Thyroid gland (tissue), 4 donors: ENCODE measurements around the gene SLC39A10. TPM values are rescaled to one million over a fixed set of nuclear protein-coding genes. Genes with fewer than 3 reads are reported as not detected.

Experiments used
- DNase-seq, 2 donors: peaks; one replicate each; pipeline ENCODE4 v3.0.0-alpha.2; 2019
- H3K27ac ChIP-seq, 3 donors: fragments of 200-600 bp; sonication (generic); 1 replicate in 2 of 3; 2 replicates in 1 of 3; pipeline ENCODE4 v1.5.1; 2016 to 2019; ENCODE audit warnings: mild to moderate bottlenecking in 1 of 3, moderate library complexity in 1 of 3
- H3K27me3 ChIP-seq: fragments of 200-600 bp; sonication (generic); one replicate; pipeline ENCODE4 v1.5.1; 2019
- H3K36me3 ChIP-seq, 2 donors: fragments of 200-600 bp; sonication (generic); one replicate each; pipeline ENCODE4 v1.5.1; 2016 to 2019
- H3K4me1 ChIP-seq, 2 donors: fragments of 200-600 bp; sonication (generic); one replicate each; pipeline ENCODE4 v1.5.1; 2017 to 2019
- H3K4me3 ChIP-seq, 3 donors: fragments of 200-600 bp; sonication (generic); replicated peaks in 1 of 3; 1 replicate in 2 of 3; 2 replicates in 1 of 3; pipeline ENCODE4 v1.5.1; 2016; ENCODE audit warnings: mild to moderate bottlenecking in 1 of 3
- H3K9me3 ChIP-seq: fragments of 200-600 bp; sonication (generic); one replicate; pipeline ENCODE4 v1.5.1; 2017
- POLR2A ChIP-seq, 2 donors: fragments of 450-650 bp; IDR thresholded peaks; one replicate each; pipeline ENCODE4 v1.6.1; 2017; ENCODE audit warnings: antibody characterized with exemption in 2 of 2, mild to moderate bottlenecking in 2 of 2, moderate library complexity in 1 of 2
- WGBS, 2 donors: methylation state at CpG; one replicate each; pipeline ENCODE4 v1.1.5; 2017; 5-methylcytosine and 5-hydroxymethylcytosine counted together
- intact Hi-C: fragments of 100-400 bp; cut with DNase I; formaldehyde crosslinking; loops from one replicate; pipeline ENCODE4 v1.15.1; 2023
- total RNA-seq, 4 donors: library from RNA; depleted of rRNA; stranded (reverse); fragments of >200 nt; gene quantifications; one replicate each; pipeline ENCODE4 v1.2.3, GENCODE V29; 2016
- TF ChIP-seq, protein P1 (sequence below), 6 experiments: fragments of 200-600 bp in 3 of 6; fragments of 450-650 bp in 3 of 6; sonication (generic) in 3 of 6; IDR thresholded peaks; one replicate each; pipeline ENCODE4 v1.5.1; 2016 to 2019; ENCODE audit warnings: antibody characterized with exemption in 6 of 6, mild to moderate bottlenecking in 2 of 6, inconsistent platforms in 1 of 6, moderate library complexity in 1 of 6

The SLC39A10 gene
- total RNA-seq, 4 donors from 2014 or later: 74.4 to 119 (median 93.5) TPM

DNA sequence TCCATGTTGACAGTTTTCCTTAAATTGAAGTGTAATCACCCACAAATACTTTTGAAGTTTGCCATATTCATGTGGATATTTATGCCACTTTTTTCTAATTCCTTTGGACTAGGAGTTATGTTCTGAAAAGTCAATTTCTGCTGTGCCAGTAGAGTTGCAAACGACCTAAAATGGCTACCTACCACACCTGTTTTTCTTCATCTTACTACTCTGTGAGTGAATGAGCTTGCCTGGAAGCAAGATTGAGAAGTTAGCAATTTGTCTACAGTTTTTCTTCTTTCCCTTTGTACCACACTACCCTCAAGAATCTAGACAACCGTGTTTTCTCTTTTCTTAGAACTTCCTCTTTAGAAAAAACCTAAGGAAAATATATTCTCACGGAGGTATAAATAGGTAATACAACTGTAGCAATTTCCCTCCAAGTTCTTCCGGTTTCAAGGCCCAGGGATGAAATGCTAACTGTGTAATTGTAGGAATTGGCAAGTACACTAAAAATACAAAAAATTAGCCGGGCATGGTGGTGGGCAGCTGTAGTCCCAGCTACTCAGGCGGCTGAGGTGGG is 7.3 kb upstream of the SLC39A10 start:
- TF ChIP-seq, protein P1, sequence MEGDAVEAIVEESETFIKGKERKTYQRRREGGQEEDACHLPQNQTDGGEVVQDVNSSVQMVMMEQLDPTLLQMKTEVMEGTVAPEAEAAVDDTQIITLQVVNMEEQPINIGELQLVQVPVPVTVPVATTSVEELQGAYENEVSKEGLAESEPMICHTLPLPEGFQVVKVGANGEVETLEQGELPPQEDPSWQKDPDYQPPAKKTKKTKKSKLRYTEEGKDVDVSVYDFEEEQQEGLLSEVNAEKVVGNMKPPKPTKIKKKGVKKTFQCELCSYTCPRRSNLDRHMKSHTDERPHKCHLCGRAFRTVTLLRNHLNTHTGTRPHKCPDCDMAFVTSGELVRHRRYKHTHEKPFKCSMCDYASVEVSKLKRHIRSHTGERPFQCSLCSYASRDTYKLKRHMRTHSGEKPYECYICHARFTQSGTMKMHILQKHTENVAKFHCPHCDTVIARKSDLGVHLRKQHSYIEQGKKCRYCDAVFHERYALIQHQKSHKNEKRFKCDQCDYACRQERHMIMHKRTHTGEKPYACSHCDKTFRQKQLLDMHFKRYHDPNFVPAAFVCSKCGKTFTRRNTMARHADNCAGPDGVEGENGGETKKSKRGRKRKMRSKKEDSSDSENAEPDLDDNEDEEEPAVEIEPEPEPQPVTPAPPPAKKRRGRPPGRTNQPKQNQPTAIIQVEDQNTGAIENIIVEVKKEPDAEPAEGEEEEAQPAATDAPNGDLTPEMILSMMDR (IDR thresholded peaks at IDR 0.05): no peak
- no peak for TF ChIP-seq POLR2A (IDR thresholded peaks at IDR 0.05)
- no peak for DNase-seq
- Histone ChIP-seq H3K27ac (peak overlapping the region in 1 of 3 donors; percentile 36), H3K9me3 (no peaks in the 10 kb centered on the region), H3K4me1 (peaks cover 4% of the 10 kb centered on the region in 2 donors), H3K4me3 (no peak overlapping the region), H3K36me3 (no peaks in the 10 kb centered on the region), H3K27me3 (no peaks in the 10 kb centered on the region)
- 81 to 82% methylated on average over 6 of the region's 6 CpGs for WGBS, 2 donors
- intact Hi-C loops: no loop called here

DNA sequence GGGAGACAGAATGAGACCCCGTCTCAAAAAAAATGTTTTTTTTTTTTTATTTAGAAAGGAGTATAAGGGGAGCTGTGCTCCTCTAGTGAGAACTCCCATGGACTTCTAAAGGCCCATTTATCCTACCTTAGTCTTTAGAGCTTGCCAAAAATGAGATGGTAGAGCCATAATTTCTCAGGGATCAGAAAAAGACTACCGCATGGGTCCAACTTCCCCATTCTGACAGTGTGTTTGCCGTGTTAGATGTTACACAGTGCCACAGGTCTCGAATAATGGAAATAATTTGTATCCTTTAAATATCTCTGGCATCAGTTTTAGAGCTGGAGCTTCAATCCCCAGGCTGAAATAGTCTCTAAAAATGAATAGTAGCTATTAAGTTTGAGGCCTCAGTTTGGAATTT is 6.0 kb upstream of the SLC39A10 start:
- WGBS, 2 donors: 78 to 84% methylated on average over 4 of the region's 4 CpGs

DNA sequence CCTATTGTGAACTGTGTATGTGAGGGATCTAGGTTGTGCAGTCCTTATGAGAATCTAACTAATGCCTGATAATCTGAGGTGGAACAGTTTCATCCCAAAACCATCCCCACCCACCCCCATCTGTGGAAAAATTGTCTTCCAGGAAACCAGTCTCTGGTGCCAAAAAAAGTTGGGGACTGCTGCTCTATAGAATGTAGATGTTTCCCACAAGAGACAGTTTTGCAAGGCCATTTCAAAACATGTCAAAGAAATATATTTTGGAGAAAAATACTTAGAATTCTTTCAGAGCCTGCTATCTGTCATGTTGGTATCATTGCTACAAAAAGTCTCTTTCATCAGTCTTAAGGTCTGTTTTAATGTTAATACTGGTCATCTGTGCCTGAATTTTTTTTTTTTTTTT is 4.1 kb upstream of the SLC39A10 start:
- no peak for DNase-seq
- TF ChIP-seq, protein P1 (IDR thresholded peaks at IDR 0.05): no peak
- intact Hi-C loops: no loop called here

More for the DNA sequence above, 6.0 kb upstream of the SLC39A10 start:
- peaks cover 4% of the 10 kb centered on the region in 2 donors for H3K4me1 ChIP-seq
- no peaks in the 10 kb centered on the region for H3K27me3 ChIP-seq
- no peak for TF ChIP-seq POLR2A (IDR thresholded peaks at IDR 0.05)
- TF ChIP-seq, protein P1 (IDR thresholded peaks at IDR 0.05): no peak
- H3K4me3 ChIP-seq: no peak overlapping the region
- H3K27ac ChIP-seq: no peak overlapping the region
- intact Hi-C loops: no loop called here
- H3K36me3 ChIP-seq: no peaks in the 10 kb centered on the region
- no peak for DNase-seq
- no peaks in the 10 kb centered on the region for H3K9me3 ChIP-seq

DNA sequence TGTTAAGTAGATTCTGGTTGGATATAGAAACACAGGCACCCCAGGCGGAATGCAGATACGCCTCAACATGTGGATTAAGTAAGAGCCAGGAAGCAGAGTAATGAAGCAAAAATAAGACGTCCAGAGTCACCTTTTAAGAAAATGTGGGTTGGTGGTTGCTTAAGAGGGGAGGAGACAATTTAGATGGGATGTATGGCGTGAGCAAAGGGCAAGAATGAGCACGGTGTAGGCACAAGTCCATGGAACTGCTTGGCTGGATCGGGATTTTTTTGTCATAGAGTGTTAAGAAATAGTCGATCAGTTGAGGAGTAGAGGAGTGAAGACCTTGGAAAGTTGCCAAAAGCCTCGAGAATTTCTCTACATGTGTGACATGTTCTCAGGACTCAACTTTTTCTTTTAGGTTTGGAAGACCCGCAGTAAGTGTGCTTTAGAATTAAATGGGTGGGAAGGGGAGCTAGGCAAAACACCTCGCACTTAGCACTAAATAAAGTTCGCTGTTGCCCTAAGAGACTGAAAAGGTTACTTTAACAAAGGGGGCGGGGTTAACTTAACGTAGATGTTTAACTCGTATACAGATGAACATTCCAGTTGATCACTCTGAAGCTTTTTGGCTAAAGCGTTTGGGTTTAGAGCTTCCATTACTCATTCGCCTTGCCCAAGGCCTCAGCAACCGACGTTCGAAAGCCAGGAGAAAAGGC is 716 bp upstream of the SLC39A10 start:
- no peak for DNase-seq
- Histone ChIP-seq H3K4me1 (peaks cover 5 to 10% of the 10 kb centered on the region in 2 donors), H3K27ac (peak overlapping the region; percentile 63 to 97 (median 75)), H3K4me3 (peak overlapping the region in 2 of 3 donors; percentile 2 to 16), H3K9me3 (no peaks in the 10 kb centered on the region), H3K27me3 (no peaks in the 10 kb centered on the region), H3K36me3 (no peaks in the 10 kb centered on the region)
- intact Hi-C loops: no loop called here
- 32 to 33% methylated on average over 19 of the region's 19 CpGs for WGBS, 2 donors
- no peak for TF ChIP-seq POLR2A (IDR thresholded peaks at IDR 0.05)
- TF ChIP-seq, protein P1 (IDR thresholded peaks at IDR 0.05): no peak

More for the DNA sequence above, 4.1 kb upstream of the SLC39A10 start:
- H3K4me1 ChIP-seq: peaks cover 4 to 9% of the 10 kb centered on the region in 2 donors
- H3K9me3 ChIP-seq: no peaks in the 10 kb centered on the region
- no peak overlapping the region for H3K4me3 ChIP-seq
- no peak overlapping the region for H3K27ac ChIP-seq
- H3K27me3 ChIP-seq: no peaks in the 10 kb centered on the region
- H3K36me3 ChIP-seq: no peaks in the 10 kb centered on the region
